ENCODE results near the gene MYO10. TPM values are rescaled to one million over a fixed set of nuclear protein-coding genes. Genes with fewer than 3 reads are reported as not detected.
"Not testable (repeated sequence)": the region's sequence is repeated elsewhere in the genome, so short reads cannot be mapped to it uniquely, and the experiment has no call there.

The MYO10 gene
- total RNA-seq, 1 donor = 37.1 TPM

DNA sequence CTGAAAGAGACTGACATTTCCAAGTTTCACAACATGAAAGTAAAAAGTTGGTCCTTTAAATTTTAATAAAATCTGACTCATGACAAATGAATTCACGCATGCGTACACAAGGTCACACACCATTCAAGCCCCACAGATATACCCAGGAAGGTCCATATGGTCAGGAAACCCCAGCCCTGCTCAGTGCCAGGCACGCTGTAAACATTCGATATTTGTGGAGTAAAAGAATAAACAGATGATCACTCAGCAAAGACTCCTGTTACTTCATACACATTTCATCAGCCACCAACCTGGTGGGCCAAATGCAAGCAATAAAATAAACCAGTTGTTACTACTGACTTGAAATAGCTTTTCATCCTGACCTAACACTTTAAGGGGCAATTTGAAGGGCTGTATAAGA is 161.3 kb downstream of the MYO10 start:
- no peak overlapping the region for H3K4me3 ChIP-seq (ENCODE audit: low read depth, low read length)
- no peak for DNase-seq (ENCODE audit: low read depth)
- TF ChIP-seq, protein P1, sequence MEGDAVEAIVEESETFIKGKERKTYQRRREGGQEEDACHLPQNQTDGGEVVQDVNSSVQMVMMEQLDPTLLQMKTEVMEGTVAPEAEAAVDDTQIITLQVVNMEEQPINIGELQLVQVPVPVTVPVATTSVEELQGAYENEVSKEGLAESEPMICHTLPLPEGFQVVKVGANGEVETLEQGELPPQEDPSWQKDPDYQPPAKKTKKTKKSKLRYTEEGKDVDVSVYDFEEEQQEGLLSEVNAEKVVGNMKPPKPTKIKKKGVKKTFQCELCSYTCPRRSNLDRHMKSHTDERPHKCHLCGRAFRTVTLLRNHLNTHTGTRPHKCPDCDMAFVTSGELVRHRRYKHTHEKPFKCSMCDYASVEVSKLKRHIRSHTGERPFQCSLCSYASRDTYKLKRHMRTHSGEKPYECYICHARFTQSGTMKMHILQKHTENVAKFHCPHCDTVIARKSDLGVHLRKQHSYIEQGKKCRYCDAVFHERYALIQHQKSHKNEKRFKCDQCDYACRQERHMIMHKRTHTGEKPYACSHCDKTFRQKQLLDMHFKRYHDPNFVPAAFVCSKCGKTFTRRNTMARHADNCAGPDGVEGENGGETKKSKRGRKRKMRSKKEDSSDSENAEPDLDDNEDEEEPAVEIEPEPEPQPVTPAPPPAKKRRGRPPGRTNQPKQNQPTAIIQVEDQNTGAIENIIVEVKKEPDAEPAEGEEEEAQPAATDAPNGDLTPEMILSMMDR (IDR thresholded peaks at IDR 0.05; ENCODE audit: insufficient read depth, low read length) = no peak

DNA sequence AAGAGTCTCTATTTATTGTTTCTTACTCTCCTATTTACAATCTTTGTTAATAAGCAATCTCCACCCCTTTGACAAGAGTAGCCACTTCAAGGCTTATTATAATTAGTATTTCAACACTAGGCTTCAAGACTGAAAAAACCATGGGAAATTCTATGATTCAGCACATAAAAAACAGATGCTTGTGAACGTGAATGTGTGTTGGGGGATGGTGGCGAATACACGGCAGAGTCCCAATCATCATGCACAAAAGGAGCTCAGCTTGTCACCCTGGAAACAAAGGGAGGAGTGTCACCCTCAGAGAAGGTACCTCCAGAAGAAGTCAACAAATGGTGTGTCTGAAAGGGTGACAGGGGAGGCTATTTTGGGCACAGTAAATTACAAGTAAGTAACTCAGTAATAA is 162.1 kb downstream of the MYO10 start:
- TF ChIP-seq, protein P1 (IDR thresholded peaks at IDR 0.05; ENCODE audit: insufficient read depth, low read length) = no peak
- no peak for DNase-seq (ENCODE audit: low read depth)

DNA sequence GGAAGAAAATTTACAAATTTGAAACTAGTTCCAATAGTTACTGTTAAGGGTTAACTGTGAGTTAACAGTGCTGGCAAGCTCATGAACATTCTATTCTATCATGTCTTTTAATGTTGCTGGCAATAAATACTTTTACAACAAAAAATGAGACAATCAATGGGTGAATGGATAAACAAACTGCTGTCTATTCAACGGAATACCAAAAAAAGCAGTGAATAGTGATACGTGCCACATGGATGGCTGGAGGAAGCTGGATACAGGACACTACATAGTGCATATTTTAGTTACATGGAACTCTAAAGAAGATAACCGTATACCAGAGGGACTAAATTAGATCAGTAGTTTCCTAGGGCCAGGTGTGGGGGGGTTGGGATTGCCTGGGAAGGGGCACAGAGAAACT is 163.5 kb downstream of the MYO10 start:
- H3K4me3 ChIP-seq (ENCODE audit: low read depth, low read length) = no peak overlapping the region
- DNase-seq (ENCODE audit: low read depth) = no peak
- TF ChIP-seq, protein P1 (IDR thresholded peaks at IDR 0.05; ENCODE audit: insufficient read depth, low read length) = no peak

More for the DNA sequence above, 162.1 kb downstream of the MYO10 start:
- H3K4me3 ChIP-seq (ENCODE audit: low read depth, low read length) = no peak overlapping the region

DNA sequence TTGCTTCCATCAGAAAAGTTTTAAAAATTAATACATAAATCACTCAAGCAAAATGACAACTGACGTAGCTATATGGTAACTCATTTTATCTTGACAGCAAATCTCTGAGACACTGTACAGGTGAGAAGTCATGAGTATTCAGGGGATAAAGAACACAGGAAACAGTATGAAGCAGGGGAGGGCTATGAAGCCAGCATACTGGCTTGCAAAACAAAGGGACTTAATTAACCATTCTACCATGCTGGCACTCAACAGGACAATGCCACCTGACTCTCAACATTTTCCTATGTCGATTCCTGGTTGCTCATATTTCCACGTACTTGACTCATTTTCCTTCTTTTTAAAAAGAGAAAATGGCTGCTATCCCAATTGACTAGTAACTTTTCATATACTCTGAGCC is 167.9 kb downstream of the MYO10 start:
- TF ChIP-seq, protein P1 (IDR thresholded peaks at IDR 0.05; ENCODE audit: insufficient read depth, low read length) = no peak
- no peak for DNase-seq (ENCODE audit: low read depth)
- no peak overlapping the region for H3K4me3 ChIP-seq (ENCODE audit: low read depth, low read length)

DNA sequence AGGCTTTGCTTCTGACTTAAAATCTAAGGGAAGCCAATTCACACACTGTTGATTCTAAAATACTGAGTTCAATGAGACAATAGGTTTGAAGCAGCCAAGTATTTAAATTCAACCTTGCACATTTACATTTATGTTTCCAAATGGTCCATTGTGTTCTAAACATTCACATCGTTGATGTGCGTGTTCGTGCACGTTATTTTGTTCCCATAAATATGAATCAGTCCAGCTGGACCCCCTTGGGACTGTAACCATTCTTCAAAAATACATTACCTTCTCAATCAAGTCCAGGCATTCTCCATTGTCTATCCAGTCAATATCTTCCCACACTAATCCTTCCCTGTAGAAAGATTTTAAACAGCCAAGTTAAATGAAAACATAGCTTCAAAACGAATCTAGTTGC is 172.9 kb downstream of the MYO10 start:
- DNase-seq (ENCODE audit: low read depth) = no peak
- H3K4me3 ChIP-seq (ENCODE audit: low read depth, low read length) = no peak overlapping the region
- TF ChIP-seq, protein P1 (IDR thresholded peaks at IDR 0.05; ENCODE audit: insufficient read depth, low read length) = no peak

DNA sequence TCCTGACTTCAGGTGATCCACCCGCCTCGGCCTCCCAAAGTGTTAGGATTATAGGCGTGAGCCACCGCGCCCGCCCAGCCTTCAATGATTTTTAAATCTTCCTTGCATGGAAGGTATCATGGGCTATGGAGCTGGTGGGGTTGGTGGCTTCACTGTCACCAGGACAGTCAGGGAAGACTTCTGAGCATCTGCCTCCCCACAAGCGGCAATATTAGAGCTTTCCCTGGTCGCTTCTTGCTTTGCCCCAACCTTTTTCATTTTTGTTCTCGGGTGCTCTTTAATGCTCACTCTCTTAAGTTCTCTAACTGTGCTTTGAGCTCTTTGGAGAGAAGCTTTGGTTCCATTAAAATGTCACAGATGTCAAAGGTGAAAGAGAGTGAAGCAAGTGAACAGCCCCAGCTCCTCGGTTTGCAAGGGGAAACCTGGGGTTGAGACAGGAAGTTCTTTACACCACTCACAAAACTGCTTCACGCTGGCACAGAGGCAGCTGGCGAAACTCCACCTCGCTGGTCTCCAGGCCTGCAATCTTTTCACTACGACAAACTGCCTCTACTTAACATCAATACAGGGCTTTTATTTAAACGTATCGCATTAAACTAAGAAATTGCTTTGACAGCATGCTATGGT is 176.8 kb downstream of the MYO10 start:
- peak; percentile 46 for DNase-seq (ENCODE audit: low read depth)
- TF ChIP-seq, protein P1 (IDR thresholded peaks at IDR 0.05; ENCODE audit: insufficient read depth, low read length) = no peak
- no peak overlapping the region for H3K4me3 ChIP-seq (ENCODE audit: low read depth, low read length)

DNA sequence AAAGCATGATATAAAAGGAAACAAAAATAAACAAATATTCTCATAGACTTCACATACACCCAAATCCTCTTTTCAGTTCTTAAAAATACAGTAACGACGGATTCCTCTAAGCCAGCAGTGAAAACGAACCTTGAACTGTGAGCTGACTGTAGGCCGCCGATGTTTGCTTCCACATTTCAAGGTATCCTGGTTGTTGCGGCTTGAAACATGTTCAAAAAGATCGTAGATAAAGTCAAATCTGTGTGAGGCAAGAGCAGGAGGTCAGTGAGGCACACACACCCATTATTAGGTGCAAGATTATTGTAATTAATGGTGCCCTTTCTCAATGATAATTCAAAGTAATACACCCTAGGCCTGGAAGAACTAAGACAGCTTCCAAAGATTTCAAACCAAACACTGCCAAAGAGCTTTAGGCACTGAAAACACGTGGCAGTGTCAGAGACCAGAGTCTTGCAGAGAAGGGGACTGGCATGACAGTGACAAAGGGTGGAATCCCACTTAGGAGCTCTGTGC is 178.0 kb downstream of the MYO10 start:
- H3K4me3 ChIP-seq (ENCODE audit: low read depth, low read length) = no peak overlapping the region
- TF ChIP-seq, protein P1 (IDR thresholded peaks at IDR 0.05; ENCODE audit: insufficient read depth, low read length) = no peak
- no peak for DNase-seq (ENCODE audit: low read depth)

DNA sequence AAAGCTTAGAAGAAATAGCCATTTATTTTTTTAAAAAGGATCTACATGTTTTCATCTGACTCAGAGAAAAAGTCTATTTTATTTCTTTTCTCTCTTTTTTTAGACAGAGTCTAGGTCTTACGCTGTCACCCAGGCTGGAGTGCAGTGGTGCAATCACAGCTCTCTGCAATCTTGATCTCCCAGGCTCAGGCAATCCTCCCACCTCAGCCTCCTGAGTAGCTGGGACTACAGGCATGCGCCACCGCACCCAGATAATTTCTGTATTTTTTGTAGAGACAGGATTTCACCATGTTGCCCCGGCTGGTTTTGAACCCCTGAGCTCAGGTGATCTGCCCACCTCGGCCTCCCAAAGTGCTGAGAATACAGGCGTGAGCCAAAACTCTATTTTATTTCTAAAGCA is 178.5 kb downstream of the MYO10 start:
- not testable (repeated sequence) for H3K4me3 ChIP-seq (ENCODE audit: low read depth, low read length); DNase-seq (ENCODE audit: low read depth)
